Measurements from ENCODE around the gene ZSCAN26. TPM values are rescaled to one million over a fixed set of nuclear protein-coding genes. Genes with fewer than 3 reads are reported as not detected.
"Not testable (repeated sequence)": the region's sequence is repeated elsewhere in the genome, so short reads cannot be mapped to it uniquely, and the experiment has no call there.

ZSCAN26 gene
- total RNA-seq, 1 donor, result 21.6 TPM

DNA sequence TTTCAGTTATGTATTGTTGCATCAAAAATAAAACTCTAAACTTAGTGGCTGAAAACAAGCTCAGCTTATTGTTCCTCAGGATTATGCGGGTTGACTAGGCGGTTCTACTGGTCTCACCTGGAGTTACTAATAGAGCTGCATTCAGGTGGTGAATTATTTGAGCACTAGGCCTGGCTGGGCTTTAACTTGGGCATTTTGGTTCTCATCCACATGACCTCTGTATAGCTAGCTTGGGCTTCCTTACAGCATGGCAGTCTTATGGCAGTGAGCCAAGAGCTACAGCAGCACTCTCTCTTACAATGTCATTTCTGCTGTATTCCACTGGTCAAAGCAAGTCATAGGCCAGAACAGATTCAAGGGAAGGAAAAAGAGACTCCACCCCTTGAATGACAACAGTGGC, 16.0 kb downstream of the ZSCAN26 start:
- TF ChIP-seq, protein P1, sequence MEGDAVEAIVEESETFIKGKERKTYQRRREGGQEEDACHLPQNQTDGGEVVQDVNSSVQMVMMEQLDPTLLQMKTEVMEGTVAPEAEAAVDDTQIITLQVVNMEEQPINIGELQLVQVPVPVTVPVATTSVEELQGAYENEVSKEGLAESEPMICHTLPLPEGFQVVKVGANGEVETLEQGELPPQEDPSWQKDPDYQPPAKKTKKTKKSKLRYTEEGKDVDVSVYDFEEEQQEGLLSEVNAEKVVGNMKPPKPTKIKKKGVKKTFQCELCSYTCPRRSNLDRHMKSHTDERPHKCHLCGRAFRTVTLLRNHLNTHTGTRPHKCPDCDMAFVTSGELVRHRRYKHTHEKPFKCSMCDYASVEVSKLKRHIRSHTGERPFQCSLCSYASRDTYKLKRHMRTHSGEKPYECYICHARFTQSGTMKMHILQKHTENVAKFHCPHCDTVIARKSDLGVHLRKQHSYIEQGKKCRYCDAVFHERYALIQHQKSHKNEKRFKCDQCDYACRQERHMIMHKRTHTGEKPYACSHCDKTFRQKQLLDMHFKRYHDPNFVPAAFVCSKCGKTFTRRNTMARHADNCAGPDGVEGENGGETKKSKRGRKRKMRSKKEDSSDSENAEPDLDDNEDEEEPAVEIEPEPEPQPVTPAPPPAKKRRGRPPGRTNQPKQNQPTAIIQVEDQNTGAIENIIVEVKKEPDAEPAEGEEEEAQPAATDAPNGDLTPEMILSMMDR (IDR thresholded peaks at IDR 0.05; ENCODE audit: insufficient read depth, low read depth, low read length), result no peak
- no peak for DNase-seq (ENCODE audit: low read depth)
- no peak overlapping the region for H3K4me3 ChIP-seq (ENCODE audit: low read depth, low read length)

DNA sequence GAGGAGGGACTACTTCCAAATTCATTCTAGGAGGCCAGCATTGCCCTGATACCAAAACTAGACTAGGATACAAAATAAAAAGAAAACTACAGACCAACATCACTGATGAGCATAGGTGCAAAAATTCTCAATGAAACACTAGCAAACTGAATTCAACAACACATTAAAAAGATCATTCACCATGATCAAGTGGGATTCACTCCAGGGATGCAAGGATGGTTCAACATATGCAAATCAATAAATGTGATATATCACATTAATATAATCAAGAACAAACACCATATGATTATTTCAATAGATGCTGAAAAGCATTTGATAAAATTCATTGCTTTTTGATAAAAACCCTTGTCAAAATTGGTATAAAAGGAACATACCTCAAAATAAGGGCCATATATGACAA, 24.6 kb downstream of the ZSCAN26 start:
- DNase-seq (ENCODE audit: low read depth), result no peak
- H3K4me3 ChIP-seq (ENCODE audit: low read depth, low read length), result no peak overlapping the region
- TF ChIP-seq, protein P1 (IDR thresholded peaks at IDR 0.05; ENCODE audit: insufficient read depth, low read depth, low read length), result no peak

DNA sequence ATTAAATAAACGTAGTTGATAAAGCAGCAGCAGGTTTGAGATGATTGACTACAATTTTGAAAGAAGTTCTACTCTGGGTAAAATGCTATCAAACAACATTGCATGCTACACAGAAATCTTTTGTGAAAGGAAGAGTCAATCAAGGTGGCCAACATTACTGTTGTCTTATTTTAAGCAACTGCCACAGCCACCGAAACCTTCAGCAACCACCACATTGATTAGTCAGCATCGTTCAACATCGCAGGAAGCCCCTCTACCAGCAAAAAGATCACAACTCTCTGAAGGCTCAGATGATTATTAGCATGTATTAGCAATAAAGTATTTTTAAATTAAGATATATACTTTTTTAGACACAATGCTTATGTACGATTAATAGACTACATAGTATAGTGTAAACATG, 28.4 kb downstream of the ZSCAN26 start:
- TF ChIP-seq, protein P1 (IDR thresholded peaks at IDR 0.05; ENCODE audit: insufficient read depth, low read depth, low read length), result no peak
- no peak for DNase-seq (ENCODE audit: low read depth)
- H3K4me3 ChIP-seq (ENCODE audit: low read depth, low read length), result no peak overlapping the region

DNA sequence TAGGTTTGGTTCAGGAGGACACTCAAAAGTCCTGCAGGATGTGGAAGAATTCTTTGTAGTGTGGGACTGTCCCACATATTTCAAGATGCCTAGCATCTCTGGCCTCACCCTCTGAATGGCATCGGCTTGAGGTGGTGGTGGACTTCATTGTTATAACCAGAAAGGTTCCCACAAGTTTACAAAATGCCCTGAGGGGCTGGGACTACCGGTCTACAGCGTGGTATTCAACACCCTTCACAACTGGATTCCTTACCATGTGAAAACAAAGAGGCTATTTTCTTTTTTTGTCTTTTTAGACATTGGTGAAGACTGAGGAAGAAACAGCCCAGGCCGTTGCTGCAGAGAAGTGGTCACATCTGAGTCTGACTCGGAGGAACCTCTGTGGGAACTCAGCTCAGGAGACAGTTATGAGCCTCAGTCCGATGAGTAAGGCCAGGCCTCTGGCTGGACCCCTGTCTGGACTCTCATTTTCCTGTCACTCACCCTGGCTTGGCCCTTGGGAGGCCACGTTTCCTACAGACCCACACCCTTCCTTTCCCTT, 29.6 kb downstream of the ZSCAN26 start:
- TF ChIP-seq, protein P1 (IDR thresholded peaks at IDR 0.05; ENCODE audit: insufficient read depth, low read depth, low read length), result no peak
- no peak for DNase-seq (ENCODE audit: low read depth)
- no peak overlapping the region for H3K4me3 ChIP-seq (ENCODE audit: low read depth, low read length)

DNA sequence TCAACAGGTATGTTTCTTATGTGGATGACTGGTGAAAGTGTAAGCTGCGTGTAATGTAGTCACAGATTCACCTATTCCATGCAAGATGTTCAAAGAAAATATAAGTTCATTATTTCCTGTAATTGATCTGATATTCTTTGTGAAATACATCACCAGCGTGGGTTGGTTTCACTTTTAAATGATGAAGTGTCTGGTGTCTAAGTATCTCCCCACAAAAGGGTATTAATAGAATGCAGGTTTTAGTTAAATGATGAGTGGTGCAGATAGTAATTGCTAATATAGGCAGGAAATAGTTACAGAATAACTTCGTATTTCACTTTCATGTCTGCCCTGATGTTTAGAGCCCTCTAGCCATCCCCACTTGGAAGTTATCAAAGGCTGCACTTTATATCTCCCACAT, 36.6 kb downstream of the ZSCAN26 start:
- no peak overlapping the region for H3K4me3 ChIP-seq (ENCODE audit: low read depth, low read length)
- TF ChIP-seq, protein P1 (IDR thresholded peaks at IDR 0.05; ENCODE audit: insufficient read depth, low read depth, low read length), result no peak
- no peak for DNase-seq (ENCODE audit: low read depth)

DNA sequence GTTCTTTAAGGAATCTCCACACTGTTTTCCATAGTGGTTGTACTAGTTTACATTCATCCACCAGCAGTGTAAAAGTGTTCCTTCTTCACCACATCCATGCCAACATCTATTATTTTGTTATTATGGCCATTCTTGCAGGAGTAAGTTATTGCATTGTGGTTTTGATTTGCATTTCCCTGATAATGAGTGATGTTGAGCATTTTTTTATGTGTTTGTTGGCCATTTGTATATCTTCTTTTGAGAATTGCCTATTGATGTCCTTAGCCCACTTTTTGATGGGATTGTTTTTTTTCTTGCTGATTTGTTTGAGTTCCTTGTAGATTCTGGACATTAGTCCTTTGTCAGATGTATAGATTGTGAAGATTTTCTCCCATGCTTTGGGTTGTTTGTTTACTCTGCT, 39.4 kb downstream of the ZSCAN26 start:
- not testable (repeated sequence) for DNase-seq (ENCODE audit: low read depth); H3K4me3 ChIP-seq (ENCODE audit: low read depth, low read length)

DNA sequence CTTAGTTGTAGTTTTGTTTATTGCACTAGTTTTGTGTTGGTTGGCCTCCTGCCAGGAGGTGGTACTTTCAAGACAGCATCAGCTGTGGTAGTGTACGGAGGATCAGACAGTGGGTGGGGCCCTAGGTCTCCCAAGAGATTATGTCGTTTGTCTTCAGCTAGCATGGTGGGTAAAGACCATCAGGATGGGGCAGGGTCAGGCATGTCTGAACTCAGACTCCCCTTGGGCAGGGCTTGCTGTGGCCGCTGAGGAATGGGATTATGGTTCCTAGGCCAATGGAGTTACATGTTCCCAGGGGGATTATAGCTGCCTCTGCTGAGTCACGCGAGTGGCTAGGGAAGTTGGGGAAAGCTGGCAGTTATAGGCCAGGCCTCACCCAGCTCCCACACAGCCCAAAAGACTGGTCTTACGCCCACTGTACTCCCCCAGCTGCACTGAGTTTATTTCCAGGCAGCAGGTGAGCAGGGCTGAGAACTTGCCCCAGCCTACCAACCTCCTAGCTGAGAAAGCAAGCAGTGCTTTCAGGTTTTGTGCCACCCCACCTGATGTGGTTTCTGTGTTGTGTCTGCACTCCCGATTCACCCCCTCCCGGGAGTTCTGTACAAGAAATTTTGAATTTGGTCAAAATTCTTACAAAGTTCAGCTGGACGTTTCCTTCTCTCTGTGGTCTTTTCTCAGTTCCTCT, 44.3 kb downstream of the ZSCAN26 start:
- H3K4me3 ChIP-seq (ENCODE audit: low read depth, low read length), result no peak overlapping the region
- TF ChIP-seq, protein P1 (IDR thresholded peaks at IDR 0.05; ENCODE audit: insufficient read depth, low read depth, low read length), result no peak
- DNase-seq (ENCODE audit: low read depth), result peak; percentile 19
